Parathyroid adenoma (tissue), 2 donors: ENCODE measurements around the gene RBM11.

Experiments
- H2AFZ ChIP-seq: fragments of 300-600 bp; sonication (generic); one replicate; pipeline ENCODE4 v1.7.0; 2017; ENCODE audit warnings: antibody characterized with exemption, mild to moderate bottlenecking
- H3K27ac ChIP-seq: fragments of 300-600 bp; sonication (generic); one replicate; pipeline ENCODE4 v1.7.0; 2017
- H3K27me3 ChIP-seq: fragments of 300-600 bp; sonication (generic); one replicate; pipeline ENCODE4 v1.7.0; 2017; ENCODE audit warnings: low read length; ENCODE audit not compliant: control insufficient read depth, insufficient read depth
- H3K36me3 ChIP-seq: fragments of 300-600 bp; sonication (generic); one replicate; pipeline ENCODE4 v1.7.0; 2017; ENCODE audit warnings: low read length; ENCODE audit not compliant: control insufficient read depth, insufficient read depth
- H3K4me1 ChIP-seq: fragments of 300-600 bp; sonication (generic); one replicate; pipeline ENCODE4 v1.7.0; 2017; ENCODE audit warnings: control low read depth
- H3K4me2 ChIP-seq: fragments of 300-600 bp; sonication (generic); one replicate; pipeline ENCODE4 v1.7.0; 2017; ENCODE audit warnings: low read length
- H3K4me3 ChIP-seq: fragments of 300-600 bp; sonication (generic); one replicate; pipeline ENCODE4 v1.7.0; 2017; ENCODE audit warnings: low read depth, low read length
- H3K79me2 ChIP-seq: fragments of 300-600 bp; sonication (generic); one replicate; pipeline ENCODE4 v1.7.0; 2017; ENCODE audit warnings: control low read depth
- H3K9ac ChIP-seq: fragments of 300-600 bp; sonication (generic); one replicate; pipeline ENCODE4 v1.7.0; 2017; ENCODE audit warnings: mild to moderate bottlenecking
- H3K9me3 ChIP-seq: fragments of 300-600 bp; sonication (generic); one replicate; pipeline ENCODE4 v1.7.0; 2017; ENCODE audit warnings: low read length; ENCODE audit not compliant: control insufficient read depth
- TF ChIP-seq, protein P1 (sequence below): fragments of 300-600 bp; sonication (generic); IDR thresholded peaks from one replicate; pipeline ENCODE4 v1.7.0; 2017; ENCODE audit warnings: antibody characterized with exemption, mild to moderate bottlenecking
- donor health status: primary hyperparathyroidism.

Gene RBM11

DNA sequence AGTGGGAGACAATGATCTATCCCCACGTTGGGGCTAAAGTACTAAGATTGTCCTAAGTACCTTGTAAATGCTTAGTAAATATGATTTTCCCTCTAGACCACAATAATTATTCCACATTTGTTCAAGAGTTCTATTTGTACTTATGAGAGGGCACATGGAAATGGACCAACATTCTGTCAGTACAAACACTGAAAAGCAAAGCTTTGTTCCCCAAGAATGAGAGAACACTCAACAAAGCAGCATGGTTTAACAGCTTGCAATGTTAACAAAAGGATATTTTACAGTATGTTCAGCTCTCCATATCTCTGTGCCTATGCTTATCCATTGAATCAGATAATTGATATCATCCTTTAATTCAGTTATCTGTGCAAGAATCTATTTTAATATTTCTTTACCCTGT is 35.4 kb downstream of the RBM11 start:
- H3K36me3 ChIP-seq: no peaks in the 10 kb centered on the region
- H3K4me1 ChIP-seq: no peaks in the 10 kb centered on the region
- no peak overlapping the region for H2AFZ ChIP-seq
- H3K9me3 ChIP-seq: no peaks in the 10 kb centered on the region
- no peaks in the 10 kb centered on the region for H3K79me2 ChIP-seq
- H3K9ac ChIP-seq: no peak overlapping the region
- H3K4me2 ChIP-seq: no peak overlapping the region
- H3K27ac ChIP-seq: no peak overlapping the region
- H3K27me3 ChIP-seq: no peaks in the 10 kb centered on the region
- no peak overlapping the region for H3K4me3 ChIP-seq
- TF ChIP-seq, protein P1, sequence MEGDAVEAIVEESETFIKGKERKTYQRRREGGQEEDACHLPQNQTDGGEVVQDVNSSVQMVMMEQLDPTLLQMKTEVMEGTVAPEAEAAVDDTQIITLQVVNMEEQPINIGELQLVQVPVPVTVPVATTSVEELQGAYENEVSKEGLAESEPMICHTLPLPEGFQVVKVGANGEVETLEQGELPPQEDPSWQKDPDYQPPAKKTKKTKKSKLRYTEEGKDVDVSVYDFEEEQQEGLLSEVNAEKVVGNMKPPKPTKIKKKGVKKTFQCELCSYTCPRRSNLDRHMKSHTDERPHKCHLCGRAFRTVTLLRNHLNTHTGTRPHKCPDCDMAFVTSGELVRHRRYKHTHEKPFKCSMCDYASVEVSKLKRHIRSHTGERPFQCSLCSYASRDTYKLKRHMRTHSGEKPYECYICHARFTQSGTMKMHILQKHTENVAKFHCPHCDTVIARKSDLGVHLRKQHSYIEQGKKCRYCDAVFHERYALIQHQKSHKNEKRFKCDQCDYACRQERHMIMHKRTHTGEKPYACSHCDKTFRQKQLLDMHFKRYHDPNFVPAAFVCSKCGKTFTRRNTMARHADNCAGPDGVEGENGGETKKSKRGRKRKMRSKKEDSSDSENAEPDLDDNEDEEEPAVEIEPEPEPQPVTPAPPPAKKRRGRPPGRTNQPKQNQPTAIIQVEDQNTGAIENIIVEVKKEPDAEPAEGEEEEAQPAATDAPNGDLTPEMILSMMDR: no peak

DNA sequence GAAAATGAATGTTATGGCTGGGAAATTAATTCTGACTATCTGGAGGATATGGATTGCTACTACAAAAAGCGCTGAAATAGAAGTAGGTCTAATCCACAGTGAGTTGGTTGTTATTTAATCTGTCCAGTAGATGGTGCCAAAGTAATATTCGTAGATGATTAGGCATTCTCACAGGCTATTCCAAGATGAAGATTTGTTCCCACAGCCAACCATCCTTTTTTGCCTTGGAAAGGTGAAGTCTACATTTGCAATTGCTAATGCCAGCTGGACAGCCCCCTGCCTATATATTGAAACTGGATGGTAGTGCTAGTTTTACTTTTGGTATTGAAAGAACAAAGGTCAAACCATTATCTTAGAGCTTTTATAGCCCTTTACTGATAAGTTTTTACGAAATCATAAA is 43.8 kb downstream of the RBM11 start:
- no peaks in the 10 kb centered on the region for H3K79me2 ChIP-seq
- no peak overlapping the region for H3K4me2 ChIP-seq
- no peaks in the 10 kb centered on the region for H3K36me3 ChIP-seq
- H3K4me1 ChIP-seq: no peaks in the 10 kb centered on the region
- no peak overlapping the region for H2AFZ ChIP-seq
- H3K9ac ChIP-seq: no peak overlapping the region
- H3K4me3 ChIP-seq: no peak overlapping the region
- H3K9me3 ChIP-seq: no peaks in the 10 kb centered on the region
- H3K27ac ChIP-seq: no peak overlapping the region
- TF ChIP-seq, protein P1: peak; percentile 38
- no peaks in the 10 kb centered on the region for H3K27me3 ChIP-seq

DNA sequence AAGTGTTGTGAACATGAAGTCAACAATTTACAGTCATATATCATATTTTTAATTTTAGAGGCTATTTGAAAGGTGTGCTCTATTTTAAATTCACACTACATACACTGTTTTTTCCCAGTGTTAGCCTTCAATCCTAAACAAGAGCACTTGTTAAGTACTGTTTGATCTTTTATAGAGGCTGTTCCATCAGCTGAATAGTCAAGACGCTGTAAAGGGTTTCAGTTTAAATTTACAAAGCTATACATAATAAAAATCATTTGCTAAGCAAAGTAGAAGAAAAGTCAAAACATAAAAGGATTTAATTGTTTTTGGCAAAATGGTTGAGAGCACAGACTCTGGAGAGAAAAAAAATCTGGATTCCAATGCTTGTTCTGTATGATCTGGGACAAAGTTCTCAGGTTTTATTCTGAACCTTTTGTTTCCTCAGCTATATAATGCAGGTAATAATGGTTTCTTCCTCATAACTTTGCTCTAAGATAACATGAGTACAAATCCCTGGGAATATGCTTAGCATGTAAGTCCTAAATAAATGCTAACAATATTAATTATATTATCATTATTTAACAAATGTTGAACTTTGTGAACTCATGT is 44.3 kb downstream of the RBM11 start:
- Histone ChIP-seq H3K27me3 (no peaks in the 10 kb centered on the region), H3K79me2 (no peaks in the 10 kb centered on the region), H2AFZ (no peak overlapping the region), H3K9ac (no peak overlapping the region), H3K4me3 (no peak overlapping the region), H3K9me3 (no peaks in the 10 kb centered on the region), H3K36me3 (no peaks in the 10 kb centered on the region), H3K27ac (no peak overlapping the region), H3K4me1 (no peaks in the 10 kb centered on the region), H3K4me2 (no peak overlapping the region)
- TF ChIP-seq, protein P1: no peak

DNA sequence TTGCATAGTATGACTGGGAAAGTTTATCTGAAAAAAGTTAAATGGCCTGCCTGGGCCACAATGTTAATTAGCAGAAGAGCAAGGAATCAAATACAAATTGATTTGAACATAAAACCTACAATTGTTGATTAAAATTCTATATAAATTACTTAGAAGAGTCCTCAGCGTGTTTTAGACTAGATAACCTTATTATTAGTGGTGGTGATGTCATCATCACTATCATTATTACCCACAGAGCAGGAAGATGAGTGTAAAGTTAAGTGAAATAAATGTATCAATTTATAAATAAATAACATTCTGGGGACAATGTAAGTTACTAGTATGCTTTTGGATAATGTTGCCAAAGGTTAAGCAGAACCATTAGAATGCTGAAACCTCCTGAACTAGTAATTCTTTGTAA is 46.1 kb downstream of the RBM11 start:
- H3K36me3 ChIP-seq: no peaks in the 10 kb centered on the region
- H3K27ac ChIP-seq: no peak overlapping the region
- TF ChIP-seq, protein P1: no peak
- H3K4me2 ChIP-seq: no peak overlapping the region
- no peaks in the 10 kb centered on the region for H3K79me2 ChIP-seq
- no peak overlapping the region for H3K4me3 ChIP-seq
- no peaks in the 10 kb centered on the region for H3K27me3 ChIP-seq
- no peaks in the 10 kb centered on the region for H3K4me1 ChIP-seq
- no peak overlapping the region for H2AFZ ChIP-seq
- no peak overlapping the region for H3K9ac ChIP-seq
- no peaks in the 10 kb centered on the region for H3K9me3 ChIP-seq

DNA sequence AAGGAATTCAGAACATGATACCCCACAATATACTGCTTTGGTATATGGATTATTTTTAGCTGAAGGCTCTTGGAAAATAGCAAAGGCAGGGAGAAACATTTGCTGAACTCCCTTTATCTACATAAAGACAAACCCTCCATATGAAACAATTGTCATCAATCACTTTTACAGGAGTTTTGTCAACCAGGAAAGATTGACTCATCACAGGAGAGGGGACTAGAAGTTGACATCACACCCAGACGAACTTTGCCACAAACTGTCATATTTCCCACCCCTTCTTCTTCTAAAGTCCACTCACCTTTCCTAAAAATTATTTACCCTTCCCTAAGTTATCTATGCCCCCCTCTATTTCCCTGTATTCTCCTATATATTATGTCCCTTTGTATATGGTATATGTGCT is 47.9 kb downstream of the RBM11 start:
- no peak overlapping the region for H3K4me2 ChIP-seq
- no peaks in the 10 kb centered on the region for H3K9me3 ChIP-seq
- H3K36me3 ChIP-seq: no peaks in the 10 kb centered on the region
- no peaks in the 10 kb centered on the region for H3K4me1 ChIP-seq
- no peaks in the 10 kb centered on the region for H3K79me2 ChIP-seq
- H2AFZ ChIP-seq: no peak overlapping the region
- no peak overlapping the region for H3K27ac ChIP-seq
- no peaks in the 10 kb centered on the region for H3K27me3 ChIP-seq
- no peak overlapping the region for H3K9ac ChIP-seq
- H3K4me3 ChIP-seq: no peak overlapping the region
- TF ChIP-seq, protein P1: no peak
